ENCODE measurements around the gene KLHL5.
"Not testable (repeated sequence)": the region's sequence is repeated elsewhere in the genome, so short reads cannot be mapped to it uniquely, and the experiment has no call there.

The KLHL5 gene

DNA sequence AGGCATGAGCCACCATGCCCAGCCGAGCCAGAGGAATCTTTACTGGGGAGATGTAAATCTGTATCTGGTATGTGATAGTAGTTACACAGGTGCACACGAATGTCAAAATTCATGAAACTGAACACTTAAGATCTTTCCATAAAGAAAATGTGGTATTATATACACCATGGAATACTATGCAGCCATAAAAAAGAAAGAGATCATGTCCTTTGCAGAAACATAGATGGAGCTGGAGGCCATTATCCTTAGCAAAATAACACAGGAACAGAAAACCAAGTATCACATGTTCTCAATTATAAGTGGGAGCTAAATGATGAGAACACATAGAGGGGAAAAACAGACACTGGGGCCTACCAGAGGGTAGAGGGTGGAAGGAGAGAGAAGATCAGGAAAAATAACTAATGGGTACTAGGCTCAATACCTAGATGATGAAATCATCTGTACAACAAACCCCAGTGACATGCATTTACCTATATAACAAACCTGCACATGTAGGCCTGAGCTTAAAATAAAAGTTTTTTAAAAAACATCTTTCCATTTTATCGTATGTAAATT, 37.6 kb upstream of the KLHL5 start:
- H3K4me3 ChIP-seq (replicated peaks; ENCODE audit: low read depth, low read length), result no peak overlapping the region
- DNase-seq (ENCODE audit: extremely low read depth, low read depth), result no peak
- TF ChIP-seq, protein P1, sequence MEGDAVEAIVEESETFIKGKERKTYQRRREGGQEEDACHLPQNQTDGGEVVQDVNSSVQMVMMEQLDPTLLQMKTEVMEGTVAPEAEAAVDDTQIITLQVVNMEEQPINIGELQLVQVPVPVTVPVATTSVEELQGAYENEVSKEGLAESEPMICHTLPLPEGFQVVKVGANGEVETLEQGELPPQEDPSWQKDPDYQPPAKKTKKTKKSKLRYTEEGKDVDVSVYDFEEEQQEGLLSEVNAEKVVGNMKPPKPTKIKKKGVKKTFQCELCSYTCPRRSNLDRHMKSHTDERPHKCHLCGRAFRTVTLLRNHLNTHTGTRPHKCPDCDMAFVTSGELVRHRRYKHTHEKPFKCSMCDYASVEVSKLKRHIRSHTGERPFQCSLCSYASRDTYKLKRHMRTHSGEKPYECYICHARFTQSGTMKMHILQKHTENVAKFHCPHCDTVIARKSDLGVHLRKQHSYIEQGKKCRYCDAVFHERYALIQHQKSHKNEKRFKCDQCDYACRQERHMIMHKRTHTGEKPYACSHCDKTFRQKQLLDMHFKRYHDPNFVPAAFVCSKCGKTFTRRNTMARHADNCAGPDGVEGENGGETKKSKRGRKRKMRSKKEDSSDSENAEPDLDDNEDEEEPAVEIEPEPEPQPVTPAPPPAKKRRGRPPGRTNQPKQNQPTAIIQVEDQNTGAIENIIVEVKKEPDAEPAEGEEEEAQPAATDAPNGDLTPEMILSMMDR (IDR thresholded peaks at IDR 0.05; ENCODE audit: low read depth, low read length, missing control alignments), result no peak

DNA sequence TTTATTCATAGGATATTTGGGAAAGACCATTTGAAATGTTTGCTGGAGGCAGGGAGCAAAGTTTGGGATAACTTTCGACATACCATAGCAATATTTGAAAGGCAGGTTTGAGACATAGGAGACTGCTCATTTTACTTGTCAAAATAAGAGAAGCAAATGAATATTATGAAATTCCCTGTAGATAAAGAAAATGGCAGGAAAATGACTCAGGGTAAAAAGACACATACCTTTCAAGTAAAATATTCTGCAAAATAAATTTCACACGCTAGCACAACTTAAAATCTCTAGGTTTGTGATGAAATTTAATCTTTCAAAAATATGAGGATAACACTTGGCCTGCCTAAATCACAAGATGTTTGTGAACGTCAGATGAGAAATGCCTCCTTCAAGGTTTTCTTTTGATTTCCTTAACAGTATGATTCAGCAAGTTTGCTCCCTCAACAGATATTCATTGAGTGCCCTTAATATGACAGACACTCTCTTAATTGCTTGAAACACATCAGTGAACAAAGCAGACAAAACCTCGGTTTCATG, 36.4 kb upstream of the KLHL5 start:
- TF ChIP-seq, protein P1 (IDR thresholded peaks at IDR 0.05; ENCODE audit: low read depth, low read length, missing control alignments), result no peak
- no peak overlapping the region for H3K4me3 ChIP-seq (replicated peaks; ENCODE audit: low read depth, low read length)
- DNase-seq (ENCODE audit: extremely low read depth, low read depth), result no peak

DNA sequence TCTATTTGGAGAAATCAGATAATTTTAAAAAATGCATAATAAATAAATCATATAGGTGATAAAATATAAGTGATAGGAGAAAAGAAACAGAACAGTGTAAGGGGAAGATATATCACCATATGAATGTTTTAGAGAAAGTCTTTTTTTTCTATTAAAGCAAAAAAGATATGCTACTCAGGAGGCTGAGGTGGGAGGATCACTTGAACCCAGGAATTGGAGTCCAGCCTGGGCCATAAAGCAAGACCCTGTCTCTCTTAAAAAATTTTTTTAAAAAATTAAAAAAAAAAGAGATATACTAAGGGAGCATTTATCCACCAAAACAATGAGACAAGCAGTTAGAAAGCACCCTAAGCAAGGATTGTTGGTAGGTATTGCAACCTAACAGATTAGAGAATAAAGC, 35.9 kb upstream of the KLHL5 start:
- TF ChIP-seq, protein P1 (IDR thresholded peaks at IDR 0.05; ENCODE audit: low read depth, low read length, missing control alignments), result no peak
- DNase-seq (ENCODE audit: extremely low read depth, low read depth), result no peak
- no peak overlapping the region for H3K4me3 ChIP-seq (replicated peaks; ENCODE audit: low read depth, low read length)

DNA sequence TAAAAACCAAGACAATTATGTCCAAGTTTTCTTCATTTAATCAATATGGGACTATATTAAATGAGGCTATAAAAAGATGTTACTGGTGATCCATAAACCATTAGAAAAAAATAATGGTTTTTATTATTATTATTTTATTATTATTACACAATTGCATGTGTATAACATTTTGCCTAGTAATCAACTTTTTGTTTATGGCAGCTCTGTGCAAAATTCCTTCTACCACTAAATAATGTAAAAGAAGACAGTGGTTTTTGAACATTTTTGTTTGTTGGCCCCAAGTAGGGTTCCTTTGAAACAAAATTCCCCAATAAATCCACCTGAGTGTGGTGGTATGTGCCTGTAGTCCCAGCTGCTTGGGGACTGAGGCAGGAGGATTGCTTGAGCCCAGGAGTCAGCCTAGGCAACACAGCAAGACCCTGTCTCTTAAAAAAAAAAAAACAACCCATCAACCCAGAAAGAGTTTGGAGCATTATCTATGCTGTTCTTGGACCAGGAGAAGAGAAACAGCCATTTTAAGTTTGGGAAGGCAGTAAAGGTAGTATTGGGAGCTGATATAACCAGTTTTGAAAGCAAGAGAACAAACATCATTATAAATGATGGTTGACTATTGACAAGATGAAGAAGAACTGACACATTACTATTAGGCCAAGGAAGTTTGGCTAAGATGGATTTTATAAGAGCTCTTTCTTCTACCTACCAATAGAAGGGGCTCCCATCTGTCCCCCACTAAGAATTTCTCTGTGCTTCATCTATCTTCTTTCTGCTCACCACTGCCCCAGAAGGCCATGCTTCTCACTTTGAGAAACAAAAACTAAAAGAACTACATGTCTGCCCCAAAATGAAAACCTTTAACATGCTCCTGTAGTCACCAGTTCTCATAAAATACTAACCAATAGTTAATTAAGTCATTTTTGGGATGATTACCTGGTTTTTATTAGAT, 32.0 kb upstream of the KLHL5 start:
- no peak overlapping the region for H3K4me3 ChIP-seq (replicated peaks; ENCODE audit: low read depth, low read length)
- DNase-seq (ENCODE audit: extremely low read depth, low read depth), result no peak
- TF ChIP-seq, protein P1 (IDR thresholded peaks at IDR 0.05; ENCODE audit: low read depth, low read length, missing control alignments), result no peak

DNA sequence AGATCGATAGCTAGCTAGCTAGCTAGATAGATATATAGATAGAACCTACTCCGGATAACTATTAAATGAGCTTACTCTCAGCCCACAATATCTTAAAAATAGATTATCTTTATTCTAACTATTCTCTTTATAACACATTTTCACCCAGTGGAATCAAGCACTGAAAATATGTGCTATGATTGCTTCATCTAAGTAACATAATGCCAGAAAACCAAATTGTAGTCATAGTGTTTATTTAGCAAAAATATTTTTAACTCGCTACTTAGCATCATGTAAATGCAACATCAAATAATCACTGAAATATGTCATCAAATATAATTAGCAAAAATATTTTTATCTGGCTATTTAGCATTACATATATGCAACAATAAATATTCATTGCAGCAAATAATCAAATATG, 31.3 kb upstream of the KLHL5 start:
- TF ChIP-seq, protein P1 (IDR thresholded peaks at IDR 0.05; ENCODE audit: low read depth, low read length, missing control alignments), result no peak
- no peak overlapping the region for H3K4me3 ChIP-seq (replicated peaks; ENCODE audit: low read depth, low read length)
- DNase-seq (ENCODE audit: extremely low read depth, low read depth), result no peak

DNA sequence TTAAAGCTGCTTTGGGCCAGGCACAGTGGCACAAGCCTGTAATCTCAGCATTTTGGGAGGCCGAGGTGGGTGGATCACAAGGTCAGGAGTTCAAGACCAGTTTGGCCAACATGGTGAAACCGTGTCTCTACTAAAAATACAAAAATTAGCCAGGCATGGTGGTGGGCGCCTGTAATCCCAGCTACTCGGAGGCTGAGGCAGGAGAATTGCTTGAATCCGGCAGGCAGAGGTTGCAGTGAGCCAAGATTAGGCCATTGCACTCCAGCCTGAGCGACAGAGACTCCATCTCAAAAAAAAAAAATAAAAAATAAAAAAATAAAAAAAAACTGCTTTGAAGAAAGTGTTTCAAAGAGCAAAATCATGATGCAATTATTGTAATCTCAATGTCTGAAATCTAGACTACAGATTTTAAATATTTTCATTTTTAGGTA, 30.4 kb upstream of the KLHL5 start:
- not testable (repeated sequence) for H3K4me3 ChIP-seq (replicated peaks; ENCODE audit: low read depth, low read length)

More for the DNA sequence above, 30.4 kb upstream of the KLHL5 start:
- DNase-seq (ENCODE audit: extremely low read depth, low read depth), result not testable (repeated sequence)

Data from HFF-Myc (cell line).